ENCODE data around the gene SIN3A.
"Not testable (repeated sequence)": the region's sequence is repeated elsewhere in the genome, so short reads cannot be mapped to it uniquely, and the experiment has no call there.

Gene SIN3A

GRCh38 chr15:75450307-75451201 is 936 bp downstream of the SIN3A start:
- peak; percentile 96 for DNase-seq (ENCODE audit: low read depth)
- H3K4me3 ChIP-seq (ENCODE audit: low read length) = peak overlapping the region; percentile 95
- TF ChIP-seq CTCF (conservative IDR thresholded peaks at IDR 0.05; ENCODE audit: low read length) = no peak

GRCh38 chr15:75449585-75450306 is 1.7 kb downstream of the SIN3A start:
- DNase-seq (ENCODE audit: low read depth) = no peak
- no peak for TF ChIP-seq CTCF (conservative IDR thresholded peaks at IDR 0.05; ENCODE audit: low read length)
- peak overlapping the region; percentile 95 for H3K4me3 ChIP-seq (ENCODE audit: low read length)

- DNase-seq (ENCODE audit: low read depth) = not testable (repeated sequence)
Observed at GRCh38 chr15:75448171-75448570, 3.3 kb downstream of the SIN3A start.

GRCh38 chr15:75446151-75446550 is 5.3 kb downstream of the SIN3A start:
- no peak for DNase-seq (ENCODE audit: low read depth)
- TF ChIP-seq CTCF (conservative IDR thresholded peaks at IDR 0.05; ENCODE audit: low read length) = no peak
- no peak overlapping the region for H3K4me3 ChIP-seq (ENCODE audit: low read length)

More at GRCh38 chr15:75448171-75448570, 3.3 kb downstream of the SIN3A start:
- not testable (repeated sequence) for H3K4me3 ChIP-seq (ENCODE audit: low read length)

GRCh38 chr15:75445324-75445723 is 6.2 kb downstream of the SIN3A start:
- H3K4me3 ChIP-seq (ENCODE audit: low read length); DNase-seq (ENCODE audit: low read depth): not testable (repeated sequence)

- not testable (repeated sequence) for H3K4me3 ChIP-seq (ENCODE audit: low read length)
- DNase-seq (ENCODE audit: low read depth) = peak; percentile 50
Observed at GRCh38 chr15:75443972-75444453, 7.5 kb downstream of the SIN3A start.

GRCh38 chr15:75437721-75438120 is 13.8 kb downstream of the SIN3A start:
- no peak for TF ChIP-seq CTCF (conservative IDR thresholded peaks at IDR 0.05; ENCODE audit: low read length)
- H3K4me3 ChIP-seq (ENCODE audit: low read length) = no peak overlapping the region
- no peak for DNase-seq (ENCODE audit: low read depth)

GRCh38 chr15:75436881-75437280 is 14.6 kb downstream of the SIN3A start:
- TF ChIP-seq CTCF (conservative IDR thresholded peaks at IDR 0.05; ENCODE audit: low read length) = no peak
- DNase-seq (ENCODE audit: low read depth) = no peak
- H3K4me3 ChIP-seq (ENCODE audit: low read length) = no peak overlapping the region
